GM12874 (cell line): ENCODE measurements around the gene GLO1.

Experiments
- TF ChIP-seq, protein P1 (sequence below): IDR thresholded peaks from 2 replicates; pipeline ENCODE4 v1.5.1; 2011; ENCODE audit warnings: low read depth, mild to moderate bottlenecking, control low read depth, low read length, moderate library complexity; ENCODE audit not compliant: insufficient read depth

GLO1 gene

DNA sequence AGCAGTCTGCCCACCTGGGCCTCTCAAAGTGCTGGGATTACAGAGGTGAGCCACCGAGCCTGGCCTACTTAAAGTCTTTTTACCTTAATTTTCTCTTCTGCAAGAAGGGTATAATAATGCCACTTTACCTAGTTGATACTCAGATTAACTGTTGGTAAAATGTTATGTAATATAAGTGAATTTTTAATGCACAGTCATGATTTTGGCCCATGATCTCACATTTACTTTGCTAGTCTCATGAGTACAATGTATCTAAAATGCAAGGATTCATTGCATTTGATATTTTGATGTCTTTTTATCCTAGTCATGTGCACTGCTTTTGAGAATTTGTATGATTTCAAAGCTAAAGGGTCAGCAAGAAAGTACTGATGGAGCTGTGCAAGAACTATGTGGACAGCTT, 25.3 kb upstream of the GLO1 start:
- TF ChIP-seq, protein P1, sequence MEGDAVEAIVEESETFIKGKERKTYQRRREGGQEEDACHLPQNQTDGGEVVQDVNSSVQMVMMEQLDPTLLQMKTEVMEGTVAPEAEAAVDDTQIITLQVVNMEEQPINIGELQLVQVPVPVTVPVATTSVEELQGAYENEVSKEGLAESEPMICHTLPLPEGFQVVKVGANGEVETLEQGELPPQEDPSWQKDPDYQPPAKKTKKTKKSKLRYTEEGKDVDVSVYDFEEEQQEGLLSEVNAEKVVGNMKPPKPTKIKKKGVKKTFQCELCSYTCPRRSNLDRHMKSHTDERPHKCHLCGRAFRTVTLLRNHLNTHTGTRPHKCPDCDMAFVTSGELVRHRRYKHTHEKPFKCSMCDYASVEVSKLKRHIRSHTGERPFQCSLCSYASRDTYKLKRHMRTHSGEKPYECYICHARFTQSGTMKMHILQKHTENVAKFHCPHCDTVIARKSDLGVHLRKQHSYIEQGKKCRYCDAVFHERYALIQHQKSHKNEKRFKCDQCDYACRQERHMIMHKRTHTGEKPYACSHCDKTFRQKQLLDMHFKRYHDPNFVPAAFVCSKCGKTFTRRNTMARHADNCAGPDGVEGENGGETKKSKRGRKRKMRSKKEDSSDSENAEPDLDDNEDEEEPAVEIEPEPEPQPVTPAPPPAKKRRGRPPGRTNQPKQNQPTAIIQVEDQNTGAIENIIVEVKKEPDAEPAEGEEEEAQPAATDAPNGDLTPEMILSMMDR = no peak

DNA sequence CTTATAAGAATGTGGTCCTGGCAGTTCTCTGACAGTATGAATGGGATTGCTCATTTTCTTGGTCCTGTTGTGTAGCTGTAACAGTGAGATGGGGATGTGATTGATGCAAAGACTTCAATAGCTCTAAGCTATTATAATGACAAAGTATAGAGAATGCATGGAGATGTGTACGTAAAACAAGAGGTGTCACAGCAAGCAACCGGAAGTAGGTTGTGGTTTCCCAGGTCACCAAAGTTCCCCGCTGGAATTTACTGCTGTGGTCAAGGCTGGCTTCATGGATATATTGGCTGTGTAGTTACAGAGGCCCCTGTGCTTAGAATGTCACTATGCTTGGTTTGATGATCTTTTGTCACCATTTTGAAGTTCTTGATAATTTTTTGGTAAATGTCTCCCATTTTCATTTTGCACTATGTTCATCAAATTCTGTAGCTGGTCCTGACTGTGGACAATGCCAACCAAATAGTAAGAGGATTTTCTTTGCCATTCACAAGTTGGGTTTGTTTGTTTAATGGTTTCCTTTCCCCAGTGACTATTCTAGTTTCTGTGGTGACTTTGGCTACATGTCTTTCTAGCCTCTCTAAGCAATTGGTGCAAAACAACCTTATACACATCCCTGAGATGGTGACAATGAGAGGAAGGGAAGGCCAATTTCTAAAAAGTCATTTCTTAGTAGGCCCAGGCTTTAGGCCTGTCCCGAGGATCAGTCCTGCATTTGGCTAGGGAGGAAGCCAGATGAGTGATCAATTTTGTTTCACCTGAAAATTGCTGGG, 22.7 kb upstream of the GLO1 start:
- TF ChIP-seq, protein P1 = no peak

DNA sequence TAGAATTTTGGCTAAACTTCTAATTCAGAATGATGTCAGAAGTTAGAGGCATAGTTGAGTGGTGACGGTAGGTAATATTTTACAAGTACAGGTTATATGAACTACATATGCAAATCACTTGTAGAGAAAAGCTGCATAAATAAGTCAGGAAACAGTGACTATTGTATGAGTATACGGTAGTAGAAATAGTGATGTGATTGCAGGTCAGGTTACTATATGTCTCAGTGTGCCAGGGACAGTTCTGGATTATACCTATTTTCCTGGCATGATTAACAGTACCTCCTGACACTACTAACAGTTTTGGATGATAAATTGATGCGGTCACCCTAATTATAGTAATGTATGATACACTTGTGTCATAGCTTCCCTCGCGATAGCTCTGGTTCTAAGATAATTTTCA, 21.4 kb upstream of the GLO1 start:
- TF ChIP-seq, protein P1 = no peak

DNA sequence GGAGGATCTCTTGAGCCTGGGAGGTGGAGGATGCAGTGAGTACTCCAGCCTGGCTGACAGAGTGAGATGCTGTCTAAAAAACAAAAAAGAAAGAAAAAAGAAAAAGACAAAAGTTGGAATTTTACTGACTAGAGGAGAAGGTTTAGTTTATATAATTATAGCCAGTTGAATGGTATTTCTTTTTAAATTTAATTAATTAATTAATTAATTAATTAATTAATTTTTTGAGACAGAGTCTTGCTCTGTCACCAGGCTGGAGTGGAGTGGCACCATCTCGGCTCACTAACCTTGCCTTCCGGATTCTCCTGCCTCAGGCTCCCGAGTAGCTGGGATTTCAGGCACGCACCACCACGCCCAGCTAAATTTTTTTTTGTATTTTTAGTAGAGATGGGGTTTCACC, 20.8 kb upstream of the GLO1 start:
- TF ChIP-seq, protein P1 = no peak

DNA sequence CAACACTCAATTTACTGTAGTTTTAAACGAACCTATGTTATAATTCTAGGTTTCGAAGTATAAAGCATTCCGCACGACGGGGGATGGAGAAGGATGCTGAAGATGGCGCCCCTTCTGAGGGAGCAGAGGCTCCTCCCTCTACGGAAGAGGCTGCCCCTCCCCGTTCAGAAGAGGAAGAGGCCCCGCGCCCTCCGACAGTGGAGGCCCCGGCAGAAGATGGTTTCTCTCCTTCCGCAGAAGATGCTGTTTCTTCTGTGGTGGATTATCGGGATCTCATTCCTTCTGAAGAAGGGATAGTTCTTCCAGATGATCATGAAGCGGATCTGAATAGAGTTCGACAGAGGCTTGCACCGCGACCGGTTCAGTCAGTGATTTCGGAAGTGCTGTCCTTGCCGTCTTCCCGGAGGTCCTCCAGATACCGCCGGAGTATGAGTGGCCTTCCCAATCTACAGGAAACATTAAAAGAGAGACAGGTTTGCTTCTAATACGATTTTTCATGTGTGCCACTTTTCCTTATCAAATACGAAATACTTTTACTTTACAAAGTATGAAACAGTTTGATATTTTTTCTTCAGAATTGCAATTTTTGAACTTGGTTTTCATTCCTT, 19.9 kb upstream of the GLO1 start:
- TF ChIP-seq, protein P1 = no peak

DNA sequence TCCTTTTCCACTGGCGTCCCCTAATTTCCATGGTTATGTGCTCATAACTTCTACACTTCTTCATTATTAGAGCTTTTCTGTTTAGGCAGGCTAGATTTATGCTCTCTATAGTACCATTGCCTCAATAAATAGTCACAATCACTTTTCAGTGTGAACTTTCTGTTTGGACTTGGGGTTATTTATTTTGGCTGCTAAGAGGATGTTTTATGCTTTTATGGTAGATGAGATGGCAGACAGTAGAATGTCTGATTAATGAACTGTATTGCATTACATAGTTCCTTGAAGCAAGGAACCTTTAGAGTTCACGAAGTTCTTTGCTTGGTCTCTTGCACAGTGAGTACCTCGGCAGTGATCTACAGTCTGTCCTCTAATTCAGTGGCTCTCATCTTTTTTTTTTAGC, 19.1 kb upstream of the GLO1 start:
- TF ChIP-seq, protein P1 = no peak

DNA sequence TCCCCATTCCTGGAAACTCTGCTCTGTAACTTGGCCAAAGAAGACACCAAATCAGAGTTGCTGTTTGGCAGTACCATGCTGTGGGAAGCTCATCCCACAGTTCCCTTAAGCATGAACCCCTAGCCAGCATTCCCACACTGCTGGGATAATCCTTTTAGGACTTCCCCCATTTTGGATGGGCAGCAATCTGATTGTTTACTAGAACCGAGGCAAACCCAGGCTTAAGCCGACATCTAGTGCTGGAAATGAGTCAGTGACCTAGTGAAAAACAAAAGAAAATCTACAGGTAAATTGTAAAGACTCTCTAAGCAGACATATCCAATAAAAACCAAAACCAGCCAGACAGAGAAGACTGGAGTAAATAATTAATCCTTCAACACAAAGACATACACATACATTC, 17.4 kb upstream of the GLO1 start:
- TF ChIP-seq, protein P1 = peak; percentile 3; the same call in 1 of the 2 replicates
